ENCODE results near the gene SPAG17. TPM values are rescaled to one million over a fixed set of nuclear protein-coding genes. Genes with fewer than 3 reads are reported as not detected.

SPAG17 gene
- total RNA-seq, 1 experiment from 2014 or later = 1.8 TPM

- no peak for DNase-seq
- no peaks in the 10 kb centered on the region for H3K36me3 ChIP-seq (replicated peaks; ENCODE audit: control insufficient read depth, insufficient read depth, low read length)
- H3K27me3 ChIP-seq (ENCODE audit: control insufficient read depth, insufficient read depth, low read length) = no peaks in the 10 kb centered on the region
- H3K4me3 ChIP-seq (ENCODE audit: insufficient read depth, low read depth, low read length) = no peak overlapping the region
Measured at GRCh38 chr1:118148034-118148433, 37.0 kb downstream of the SPAG17 start.

GRCh38 chr1:118147522-118147921 lies 37.5 kb downstream of the SPAG17 start:
- H3K36me3 ChIP-seq (replicated peaks; ENCODE audit: control insufficient read depth, insufficient read depth, low read length) = no peaks in the 10 kb centered on the region
- DNase-seq = no peak
- no peak overlapping the region for H3K4me3 ChIP-seq (ENCODE audit: insufficient read depth, low read depth, low read length)
- no peaks in the 10 kb centered on the region for H3K27me3 ChIP-seq (ENCODE audit: control insufficient read depth, insufficient read depth, low read length)

GRCh38 chr1:118145721-118146120 lies 39.3 kb downstream of the SPAG17 start:
- Histone ChIP-seq H3K4me3 (ENCODE audit: insufficient read depth, low read depth, low read length) (no peak overlapping the region), H3K36me3 (replicated peaks; ENCODE audit: control insufficient read depth, insufficient read depth, low read length) (no peaks in the 10 kb centered on the region), H3K27me3 (ENCODE audit: control insufficient read depth, insufficient read depth, low read length) (no peaks in the 10 kb centered on the region)
- no peak for DNase-seq

DNA sequence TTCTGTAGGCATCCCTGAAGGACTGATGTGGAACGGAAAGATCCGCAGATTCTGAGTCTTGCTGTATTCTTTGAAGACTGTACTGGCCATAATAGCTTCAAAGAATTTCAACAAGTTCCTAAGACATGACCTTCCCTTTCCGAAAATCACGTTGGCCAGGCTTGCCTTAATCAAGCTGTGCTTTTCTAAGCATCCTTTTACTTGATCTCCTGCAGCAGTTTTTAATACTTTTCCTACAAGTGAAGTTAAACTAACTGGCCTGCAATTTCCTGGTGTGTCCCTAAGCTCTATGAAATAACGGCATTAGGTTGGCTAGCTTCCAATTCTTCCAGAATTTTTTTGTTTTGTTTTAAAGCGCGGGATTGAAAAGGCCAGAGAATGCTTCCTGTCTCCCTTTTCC lies 40.3 kb downstream of the SPAG17 start:
- Histone ChIP-seq H3K36me3 (replicated peaks; ENCODE audit: control insufficient read depth, insufficient read depth, low read length) (no peaks in the 10 kb centered on the region), H3K4me3 (ENCODE audit: insufficient read depth, low read depth, low read length) (no peak overlapping the region)

GRCh38 chr1:118143831-118144230 lies 41.2 kb downstream of the SPAG17 start:
- Histone ChIP-seq H3K27me3 (ENCODE audit: control insufficient read depth, insufficient read depth, low read length) (no peaks in the 10 kb centered on the region), H3K4me3 (ENCODE audit: insufficient read depth, low read depth, low read length) (no peak overlapping the region), H3K36me3 (replicated peaks; ENCODE audit: control insufficient read depth, insufficient read depth, low read length) (no peaks in the 10 kb centered on the region)
- no peak for DNase-seq

More for the DNA sequence above, 40.3 kb downstream of the SPAG17 start:
- no peaks in the 10 kb centered on the region for H3K27me3 ChIP-seq (ENCODE audit: control insufficient read depth, insufficient read depth, low read length)
- DNase-seq = no peak

GRCh38 chr1:118143121-118143520 lies 41.9 kb downstream of the SPAG17 start:
- H3K36me3 ChIP-seq (replicated peaks; ENCODE audit: control insufficient read depth, insufficient read depth, low read length) = no peaks in the 10 kb centered on the region
- no peaks in the 10 kb centered on the region for H3K27me3 ChIP-seq (ENCODE audit: control insufficient read depth, insufficient read depth, low read length)
- DNase-seq = no peak
- H3K4me3 ChIP-seq (ENCODE audit: insufficient read depth, low read depth, low read length) = no peak overlapping the region

DNA sequence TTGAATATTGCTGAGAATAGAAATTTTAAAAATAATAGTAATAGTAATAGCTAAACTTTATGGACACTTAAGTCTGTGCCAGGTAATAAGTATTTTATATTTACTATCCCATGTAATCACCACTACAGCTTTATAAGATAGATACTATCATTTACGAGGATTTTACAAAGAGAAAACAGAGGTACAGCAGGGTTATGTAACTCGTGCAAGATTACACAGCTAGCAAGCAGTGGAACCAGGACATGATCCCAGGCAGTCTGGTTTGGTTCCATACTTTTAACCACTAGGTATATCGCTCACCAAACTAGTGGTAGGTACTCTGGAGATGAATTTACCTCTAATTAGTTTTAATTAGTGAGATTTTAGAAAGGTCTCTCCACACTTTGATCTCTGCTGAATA lies 42.5 kb downstream of the SPAG17 start:
- Histone ChIP-seq H3K27me3 (ENCODE audit: control insufficient read depth, insufficient read depth, low read length) (no peaks in the 10 kb centered on the region), H3K4me3 (ENCODE audit: insufficient read depth, low read depth, low read length) (no peak overlapping the region), H3K36me3 (replicated peaks; ENCODE audit: control insufficient read depth, insufficient read depth, low read length) (no peaks in the 10 kb centered on the region)
- DNase-seq = no peak

- no peaks in the 10 kb centered on the region for H3K36me3 ChIP-seq (replicated peaks; ENCODE audit: control insufficient read depth, insufficient read depth, low read length)
- H3K4me3 ChIP-seq (ENCODE audit: insufficient read depth, low read depth, low read length) = no peak overlapping the region
- no peak for DNase-seq
- H3K27me3 ChIP-seq (ENCODE audit: control insufficient read depth, insufficient read depth, low read length) = no peaks in the 10 kb centered on the region
Measured at GRCh38 chr1:118137900-118138299, 47.1 kb downstream of the SPAG17 start.

GRCh38 chr1:118136187-118136941 lies 48.7 kb downstream of the SPAG17 start:
- no peak for DNase-seq
- no peak overlapping the region for H3K4me3 ChIP-seq (ENCODE audit: insufficient read depth, low read depth, low read length)
- no peaks in the 10 kb centered on the region for H3K27me3 ChIP-seq (ENCODE audit: control insufficient read depth, insufficient read depth, low read length)
- H3K36me3 ChIP-seq (replicated peaks; ENCODE audit: control insufficient read depth, insufficient read depth, low read length) = no peaks in the 10 kb centered on the region

DNA sequence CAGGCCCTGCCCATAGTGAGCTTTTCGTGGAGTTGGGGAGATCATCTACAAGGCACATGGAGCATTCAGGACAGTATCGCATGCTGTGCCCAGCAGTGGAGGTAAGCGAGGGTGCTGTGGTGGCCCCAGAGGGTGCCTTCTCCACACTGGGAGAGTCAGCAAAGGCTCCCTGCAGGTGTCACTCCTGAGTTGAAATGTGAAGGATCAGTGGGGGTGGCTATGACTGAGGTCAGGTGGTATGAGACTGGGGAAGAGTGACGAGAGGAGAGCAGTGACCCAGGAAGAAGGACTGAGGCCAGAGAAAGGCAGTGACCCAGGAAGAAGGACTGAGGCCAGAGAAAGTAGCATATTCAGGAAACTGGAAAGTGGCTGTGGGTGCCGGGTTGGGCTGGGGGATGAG lies 53.0 kb downstream of the SPAG17 start:
- no peak overlapping the region for H3K4me3 ChIP-seq (ENCODE audit: insufficient read depth, low read depth, low read length)
- no peaks in the 10 kb centered on the region for H3K36me3 ChIP-seq (replicated peaks; ENCODE audit: control insufficient read depth, insufficient read depth, low read length)
- DNase-seq = no peak
- no peaks in the 10 kb centered on the region for H3K27me3 ChIP-seq (ENCODE audit: control insufficient read depth, insufficient read depth, low read length)

GRCh38 chr1:118128761-118129160 lies 56.3 kb downstream of the SPAG17 start:
- H3K36me3 ChIP-seq (replicated peaks; ENCODE audit: control insufficient read depth, insufficient read depth, low read length) = no peaks in the 10 kb centered on the region
- no peaks in the 10 kb centered on the region for H3K27me3 ChIP-seq (ENCODE audit: control insufficient read depth, insufficient read depth, low read length)
- no peak overlapping the region for H3K4me3 ChIP-seq (ENCODE audit: insufficient read depth, low read depth, low read length)
- DNase-seq = no peak

DNA sequence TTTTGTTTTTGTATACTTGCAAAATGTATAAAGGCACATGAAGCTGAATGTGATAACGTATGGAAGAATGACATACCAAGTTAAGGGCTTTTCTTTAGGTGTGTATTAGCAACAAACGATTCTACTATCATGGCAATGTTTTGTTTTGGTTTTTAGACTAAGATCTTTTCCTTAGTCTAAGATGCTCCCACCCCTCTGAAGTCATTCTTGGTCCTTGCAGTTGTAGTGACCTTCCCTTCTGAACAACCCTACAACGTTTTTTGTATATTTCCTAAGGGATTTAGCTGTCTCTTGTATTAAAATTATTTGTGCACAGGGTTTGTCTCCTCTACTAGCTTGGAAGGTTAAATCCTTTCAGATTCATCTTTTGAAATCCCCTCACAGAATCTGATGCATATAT lies 61.0 kb downstream of the SPAG17 start:
- no peak overlapping the region for H3K4me3 ChIP-seq (ENCODE audit: insufficient read depth, low read depth, low read length)
- H3K27me3 ChIP-seq (ENCODE audit: control insufficient read depth, insufficient read depth, low read length) = no peaks in the 10 kb centered on the region
- no peaks in the 10 kb centered on the region for H3K36me3 ChIP-seq (replicated peaks; ENCODE audit: control insufficient read depth, insufficient read depth, low read length)
- DNase-seq = no peak

GRCh38 chr1:118123116-118123839 lies 61.8 kb downstream of the SPAG17 start:
- DNase-seq = no peak

GRCh38 chr1:118122234-118123004 lies 62.6 kb downstream of the SPAG17 start:
- no peak overlapping the region for H3K4me3 ChIP-seq (ENCODE audit: insufficient read depth, low read depth, low read length)
- H3K36me3 ChIP-seq (replicated peaks; ENCODE audit: control insufficient read depth, insufficient read depth, low read length) = no peaks in the 10 kb centered on the region
- DNase-seq = no peak
- no peaks in the 10 kb centered on the region for H3K27me3 ChIP-seq (ENCODE audit: control insufficient read depth, insufficient read depth, low read length)

More at GRCh38 chr1:118123116-118123839, 61.8 kb downstream of the SPAG17 start:
- Histone ChIP-seq H3K4me3 (ENCODE audit: insufficient read depth, low read depth, low read length) (no peak overlapping the region), H3K27me3 (ENCODE audit: control insufficient read depth, insufficient read depth, low read length) (no peaks in the 10 kb centered on the region), H3K36me3 (replicated peaks; ENCODE audit: control insufficient read depth, insufficient read depth, low read length) (no peaks in the 10 kb centered on the region)

Measured in H7 (cell line).